ENCODE data around the gene RARRES1.

- TF ChIP-seq POLR2AphosphoS5 (IDR thresholded peaks at IDR 0.05; ENCODE audit: low read depth, low read length) (no peak), POLR2A (IDR thresholded peaks at IDR 0.05; ENCODE audit: low read depth, low read length) (no peak), TAF1 (IDR thresholded peaks at IDR 0.05; ENCODE audit: borderline replicate concordance, low read depth, low read length) (no peak)
Measured at GRCh38 chr3:158737410-158737809, 5.2 kb upstream of the RARRES1 start.
